Measurements from ENCODE around the gene SASH1.

Gene SASH1

DNA sequence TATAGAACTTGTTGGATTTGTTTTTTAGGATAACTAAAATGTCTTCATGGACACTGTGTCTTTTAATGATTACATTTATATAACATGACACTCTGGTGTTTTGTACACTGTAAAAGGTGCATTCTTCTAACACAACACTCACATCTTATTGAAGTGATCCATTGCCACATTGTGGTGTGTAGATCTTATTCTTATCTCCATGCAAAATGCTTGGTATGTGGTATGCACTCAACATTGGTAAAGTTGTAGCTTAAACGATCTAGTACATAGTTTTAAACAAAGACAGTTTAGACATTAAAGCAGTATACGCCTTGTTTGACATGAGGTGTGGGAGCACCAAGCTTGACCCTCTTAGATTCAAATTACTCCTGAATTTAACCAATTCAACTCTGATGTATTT, 84.7 kb downstream of the SASH1 start:
- H3K4me1 ChIP-seq (ENCODE audit: control insufficient read depth, insufficient read depth, low read length, poor library complexity, severe bottlenecking): no peaks in the 10 kb centered on the region
- H3K4me3 ChIP-seq (ENCODE audit: insufficient read depth, low read depth, low read length, poor library complexity, severe bottlenecking): no peak overlapping the region
- H3K27me3 ChIP-seq (replicated peaks; ENCODE audit: control insufficient read depth, insufficient read depth, low read length, poor library complexity, severe bottlenecking): no peaks in the 10 kb centered on the region
- no peak for DNase-seq
- H3K9me3 ChIP-seq (ENCODE audit: control insufficient read depth, low read length): no peaks in the 10 kb centered on the region
- H3K36me3 ChIP-seq (ENCODE audit: control insufficient read depth, insufficient read depth, low read length): no peaks in the 10 kb centered on the region
- no peak overlapping the region for H3K27ac ChIP-seq (ENCODE audit: insufficient read depth, low read length, poor library complexity, severe bottlenecking)

DNA sequence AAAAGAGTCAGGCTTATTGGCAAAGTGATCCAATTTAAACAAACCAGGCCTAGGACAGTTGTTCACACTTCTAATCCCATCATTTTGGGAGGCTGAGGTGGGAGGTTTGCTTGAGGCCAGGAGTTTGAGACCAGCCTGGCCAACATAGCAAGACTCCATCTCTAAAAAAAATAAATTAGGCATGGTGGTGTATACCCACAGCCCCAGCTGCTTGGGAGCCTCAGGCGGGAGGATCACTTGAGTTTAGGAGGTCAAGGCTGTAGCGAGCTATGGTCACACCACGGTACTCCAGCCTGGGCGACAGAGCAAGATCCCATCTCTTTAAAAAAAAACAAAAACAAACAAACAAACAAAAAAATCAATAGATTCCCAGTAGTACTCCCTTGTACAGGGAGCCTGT, 86.8 kb downstream of the SASH1 start:
- Histone ChIP-seq H3K27me3 (replicated peaks; ENCODE audit: control insufficient read depth, insufficient read depth, low read length, poor library complexity, severe bottlenecking) (no peaks in the 10 kb centered on the region), H3K27ac (ENCODE audit: insufficient read depth, low read length, poor library complexity, severe bottlenecking) (no peak overlapping the region), H3K4me3 (ENCODE audit: insufficient read depth, low read depth, low read length, poor library complexity, severe bottlenecking) (no peak overlapping the region), H3K9me3 (ENCODE audit: control insufficient read depth, low read length) (no peaks in the 10 kb centered on the region), H3K4me1 (ENCODE audit: control insufficient read depth, insufficient read depth, low read length, poor library complexity, severe bottlenecking) (no peaks in the 10 kb centered on the region), H3K36me3 (ENCODE audit: control insufficient read depth, insufficient read depth, low read length) (no peaks in the 10 kb centered on the region)
- no peak for DNase-seq

DNA sequence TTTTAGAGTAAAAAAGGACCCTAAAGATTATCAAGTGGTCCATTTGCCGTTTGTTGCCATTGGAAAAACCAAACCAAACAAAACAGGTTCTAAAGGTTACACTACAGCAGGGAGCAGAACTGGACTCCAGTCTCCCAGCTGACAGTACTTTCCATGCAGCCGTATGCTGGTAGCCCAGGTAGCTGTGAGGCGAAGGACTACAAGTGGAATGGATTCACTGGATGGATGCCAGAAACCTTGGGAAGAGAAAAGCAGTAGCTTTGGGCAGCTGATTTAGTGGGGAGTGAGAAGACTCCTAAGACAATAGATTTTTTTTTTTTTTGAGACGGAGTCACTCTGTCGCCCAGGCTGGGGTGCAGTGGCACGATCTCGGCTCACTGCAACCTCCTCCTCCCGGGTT, 88.3 kb downstream of the SASH1 start:
- no peaks in the 10 kb centered on the region for H3K9me3 ChIP-seq (ENCODE audit: control insufficient read depth, low read length)
- no peaks in the 10 kb centered on the region for H3K27me3 ChIP-seq (replicated peaks; ENCODE audit: control insufficient read depth, insufficient read depth, low read length, poor library complexity, severe bottlenecking)
- DNase-seq: no peak
- no peaks in the 10 kb centered on the region for H3K4me1 ChIP-seq (ENCODE audit: control insufficient read depth, insufficient read depth, low read length, poor library complexity, severe bottlenecking)
- no peak overlapping the region for H3K27ac ChIP-seq (ENCODE audit: insufficient read depth, low read length, poor library complexity, severe bottlenecking)
- H3K36me3 ChIP-seq (ENCODE audit: control insufficient read depth, insufficient read depth, low read length): no peaks in the 10 kb centered on the region
- H3K4me3 ChIP-seq (ENCODE audit: insufficient read depth, low read depth, low read length, poor library complexity, severe bottlenecking): no peak overlapping the region

DNA sequence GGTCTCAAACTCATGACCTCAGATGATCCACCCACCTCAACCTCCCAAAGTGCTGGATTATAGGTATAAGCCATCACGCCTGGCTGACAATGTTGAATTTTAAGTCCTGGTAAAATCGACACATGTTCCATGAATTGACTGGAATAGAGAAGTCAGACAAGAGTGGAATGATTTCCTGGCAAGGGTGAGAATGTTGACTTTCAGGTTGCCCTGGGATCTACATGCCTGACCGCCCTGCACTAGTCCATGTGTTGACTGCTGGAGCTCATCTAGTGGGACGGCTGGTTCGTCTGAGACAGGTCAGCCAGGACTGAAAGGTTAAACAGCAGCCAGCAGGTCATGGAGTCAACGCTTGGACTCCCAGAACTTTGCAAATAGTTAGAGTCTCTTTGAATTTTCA, 88.8 kb downstream of the SASH1 start:
- Histone ChIP-seq H3K27me3 (replicated peaks; ENCODE audit: control insufficient read depth, insufficient read depth, low read length, poor library complexity, severe bottlenecking) (no peaks in the 10 kb centered on the region), H3K4me1 (ENCODE audit: control insufficient read depth, insufficient read depth, low read length, poor library complexity, severe bottlenecking) (no peaks in the 10 kb centered on the region), H3K27ac (ENCODE audit: insufficient read depth, low read length, poor library complexity, severe bottlenecking) (no peak overlapping the region), H3K9me3 (ENCODE audit: control insufficient read depth, low read length) (no peaks in the 10 kb centered on the region), H3K4me3 (ENCODE audit: insufficient read depth, low read depth, low read length, poor library complexity, severe bottlenecking) (no peak overlapping the region), H3K36me3 (ENCODE audit: control insufficient read depth, insufficient read depth, low read length) (no peaks in the 10 kb centered on the region)
- no peak for DNase-seq

DNA sequence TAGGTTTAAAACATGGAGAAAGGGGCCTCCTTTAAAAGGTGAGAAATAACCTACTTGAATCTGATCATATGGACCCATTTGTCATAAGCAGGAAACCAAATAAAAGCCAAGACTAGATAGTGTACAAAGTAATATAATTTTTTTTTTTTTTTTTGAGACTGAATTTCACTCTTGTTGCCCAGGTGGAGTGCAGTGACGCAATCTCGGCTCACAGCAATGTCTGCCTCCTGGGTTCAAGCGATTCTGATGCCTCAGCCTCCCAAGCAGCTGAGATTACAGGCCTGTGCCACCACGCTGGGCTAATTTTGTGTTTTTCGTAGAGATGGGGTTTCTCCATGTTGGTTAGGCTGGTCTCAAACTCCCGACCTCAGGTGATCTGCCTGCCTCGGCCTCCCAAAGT, 89.2 kb downstream of the SASH1 start:
- Histone ChIP-seq H3K9me3 (ENCODE audit: control insufficient read depth, low read length) (no peaks in the 10 kb centered on the region), H3K27me3 (replicated peaks; ENCODE audit: control insufficient read depth, insufficient read depth, low read length, poor library complexity, severe bottlenecking) (no peaks in the 10 kb centered on the region), H3K36me3 (ENCODE audit: control insufficient read depth, insufficient read depth, low read length) (no peaks in the 10 kb centered on the region), H3K27ac (ENCODE audit: insufficient read depth, low read length, poor library complexity, severe bottlenecking) (no peak overlapping the region), H3K4me1 (ENCODE audit: control insufficient read depth, insufficient read depth, low read length, poor library complexity, severe bottlenecking) (no peaks in the 10 kb centered on the region), H3K4me3 (ENCODE audit: insufficient read depth, low read depth, low read length, poor library complexity, severe bottlenecking) (no peak overlapping the region)
- no peak for DNase-seq

DNA sequence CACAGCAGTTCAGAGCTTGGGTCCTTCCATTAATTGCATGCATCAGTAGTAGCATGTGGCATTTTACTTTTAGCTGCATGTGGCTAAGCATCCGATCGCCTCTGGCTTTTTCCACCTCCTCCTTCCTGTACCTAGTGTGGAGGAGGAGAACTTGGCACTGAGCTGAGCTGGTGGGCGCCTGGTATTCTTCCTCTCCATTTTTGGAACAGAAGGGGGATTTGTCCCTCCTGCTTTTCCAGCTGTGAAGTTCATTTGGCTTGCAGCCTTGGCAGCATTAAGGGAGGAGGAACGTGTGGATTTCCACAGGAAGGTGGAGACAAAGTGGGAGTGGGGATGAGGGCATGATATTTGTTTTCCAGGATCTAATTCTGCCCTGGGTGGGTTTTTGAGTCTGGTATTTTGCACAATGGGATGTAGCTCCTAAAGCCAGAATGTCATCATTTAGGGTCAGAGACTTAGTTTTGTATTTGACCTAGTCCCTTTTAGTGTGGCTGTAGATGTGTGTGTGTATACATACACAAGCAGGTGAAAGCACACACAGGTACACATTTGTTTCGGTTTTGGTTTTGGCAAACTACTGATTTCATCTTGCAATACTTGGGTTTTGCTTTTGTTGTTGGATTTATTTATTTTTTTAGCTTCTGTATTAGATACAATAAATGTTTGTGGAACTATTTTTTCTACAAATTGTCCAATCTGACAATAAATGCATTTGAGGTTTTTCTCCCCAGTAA, 90.0 kb downstream of the SASH1 start:
- DNase-seq: no peak
- Histone ChIP-seq H3K4me3 (ENCODE audit: insufficient read depth, low read depth, low read length, poor library complexity, severe bottlenecking) (no peak overlapping the region), H3K27ac (ENCODE audit: insufficient read depth, low read length, poor library complexity, severe bottlenecking) (no peak overlapping the region), H3K4me1 (ENCODE audit: control insufficient read depth, insufficient read depth, low read length, poor library complexity, severe bottlenecking) (no peaks in the 10 kb centered on the region), H3K36me3 (ENCODE audit: control insufficient read depth, insufficient read depth, low read length) (no peaks in the 10 kb centered on the region), H3K27me3 (replicated peaks; ENCODE audit: control insufficient read depth, insufficient read depth, low read length, poor library complexity, severe bottlenecking) (no peaks in the 10 kb centered on the region), H3K9me3 (ENCODE audit: control insufficient read depth, low read length) (no peaks in the 10 kb centered on the region)

DNA sequence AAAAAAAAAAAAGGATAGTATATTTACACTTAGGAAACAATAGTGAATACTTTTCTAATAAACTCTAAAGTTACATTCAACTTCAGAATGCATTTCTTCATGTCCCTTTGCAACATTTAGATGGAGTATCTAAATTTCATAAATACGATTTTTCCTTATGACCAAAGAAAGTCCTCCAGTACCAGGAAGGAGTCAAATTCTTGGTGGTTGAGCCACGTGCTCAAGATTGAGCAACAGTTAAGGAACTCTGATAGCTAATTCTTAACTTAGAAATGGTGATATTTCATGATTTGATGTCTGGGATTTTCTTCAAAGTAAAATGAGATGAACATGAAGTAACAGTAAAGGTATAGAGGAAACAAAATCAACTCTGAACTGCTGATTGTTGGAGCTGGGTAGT, 92.7 kb downstream of the SASH1 start:
- H3K27me3 ChIP-seq (replicated peaks; ENCODE audit: control insufficient read depth, insufficient read depth, low read length, poor library complexity, severe bottlenecking): no peaks in the 10 kb centered on the region
- DNase-seq: no peak
- H3K36me3 ChIP-seq (ENCODE audit: control insufficient read depth, insufficient read depth, low read length): no peaks in the 10 kb centered on the region
- H3K4me1 ChIP-seq (ENCODE audit: control insufficient read depth, insufficient read depth, low read length, poor library complexity, severe bottlenecking): no peaks in the 10 kb centered on the region
- H3K4me3 ChIP-seq (ENCODE audit: insufficient read depth, low read depth, low read length, poor library complexity, severe bottlenecking): no peak overlapping the region
- H3K27ac ChIP-seq (ENCODE audit: insufficient read depth, low read length, poor library complexity, severe bottlenecking): no peak overlapping the region
- no peaks in the 10 kb centered on the region for H3K9me3 ChIP-seq (ENCODE audit: control insufficient read depth, low read length)

DNA sequence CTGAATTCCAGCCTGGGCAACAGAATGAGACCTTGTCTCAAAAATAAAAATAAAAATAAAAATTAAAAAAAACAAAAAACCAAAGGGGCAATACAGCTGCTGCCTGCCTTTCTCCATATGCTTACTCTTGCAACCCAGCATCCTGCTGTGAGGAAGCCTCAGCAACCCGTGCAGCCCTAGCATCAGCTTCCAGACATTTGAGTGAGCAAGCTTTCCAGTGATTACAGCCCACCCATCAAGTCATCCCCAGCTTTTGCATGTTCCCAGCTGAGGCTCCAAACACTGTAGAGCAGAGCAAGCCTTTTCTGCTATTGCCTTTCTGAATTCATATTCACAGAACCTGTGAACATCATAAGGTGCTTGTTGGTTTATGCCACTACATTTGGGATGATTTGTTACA, 93.8 kb downstream of the SASH1 start:
- H3K4me3 ChIP-seq (ENCODE audit: insufficient read depth, low read depth, low read length, poor library complexity, severe bottlenecking): no peak overlapping the region
- H3K27me3 ChIP-seq (replicated peaks; ENCODE audit: control insufficient read depth, insufficient read depth, low read length, poor library complexity, severe bottlenecking): no peaks in the 10 kb centered on the region
- no peak for DNase-seq
- H3K4me1 ChIP-seq (ENCODE audit: control insufficient read depth, insufficient read depth, low read length, poor library complexity, severe bottlenecking): no peaks in the 10 kb centered on the region
- no peaks in the 10 kb centered on the region for H3K36me3 ChIP-seq (ENCODE audit: control insufficient read depth, insufficient read depth, low read length)
- no peak overlapping the region for H3K27ac ChIP-seq (ENCODE audit: insufficient read depth, low read length, poor library complexity, severe bottlenecking)
- H3K9me3 ChIP-seq (ENCODE audit: control insufficient read depth, low read length): no peaks in the 10 kb centered on the region

DNA sequence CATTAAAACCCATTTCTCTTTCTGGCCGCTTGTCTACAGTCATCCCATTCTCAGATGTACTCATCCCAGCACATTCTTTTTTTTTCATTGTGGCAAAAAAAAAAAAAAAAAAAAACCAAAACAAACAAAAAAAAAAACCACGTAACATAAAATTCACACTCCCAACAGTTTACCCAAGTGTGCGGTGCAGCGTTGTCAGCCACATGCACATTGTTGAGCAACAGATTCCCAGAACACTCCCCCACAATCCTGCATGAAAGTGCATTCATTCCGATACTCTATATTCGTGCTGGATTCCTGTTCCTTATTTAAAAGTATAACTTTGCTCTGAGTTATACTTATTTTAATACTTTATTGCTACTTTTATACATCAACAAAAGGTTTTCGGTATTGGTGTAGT, 96.0 kb downstream of the SASH1 start:
- Histone ChIP-seq H3K9me3 (ENCODE audit: control insufficient read depth, low read length) (no peaks in the 10 kb centered on the region), H3K27me3 (replicated peaks; ENCODE audit: control insufficient read depth, insufficient read depth, low read length, poor library complexity, severe bottlenecking) (no peaks in the 10 kb centered on the region), H3K27ac (ENCODE audit: insufficient read depth, low read length, poor library complexity, severe bottlenecking) (no peak overlapping the region), H3K4me3 (ENCODE audit: insufficient read depth, low read depth, low read length, poor library complexity, severe bottlenecking) (no peak overlapping the region), H3K36me3 (ENCODE audit: control insufficient read depth, insufficient read depth, low read length) (no peaks in the 10 kb centered on the region), H3K4me1 (ENCODE audit: control insufficient read depth, insufficient read depth, low read length, poor library complexity, severe bottlenecking) (no peaks in the 10 kb centered on the region)
- DNase-seq: no peak

DNA sequence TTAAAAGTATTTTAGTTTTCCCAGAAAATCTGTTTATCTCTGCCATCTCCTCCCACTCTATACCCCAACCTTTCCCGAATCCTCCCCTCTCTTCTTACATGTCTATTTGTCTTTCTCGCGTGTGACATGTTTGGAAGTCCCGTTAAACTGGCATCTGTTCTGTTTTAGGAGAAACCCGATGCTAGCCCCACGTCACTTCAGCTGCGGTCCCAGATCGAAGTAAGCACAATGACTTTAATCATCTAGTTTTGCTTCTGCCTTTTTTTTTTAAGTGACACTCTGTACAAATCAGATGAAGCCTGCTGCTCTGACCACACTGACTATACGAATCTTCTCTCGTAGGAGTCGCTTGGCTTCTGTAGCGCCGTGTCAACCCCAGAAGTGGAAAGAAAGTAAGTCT, 97.4 kb downstream of the SASH1 start:
- Histone ChIP-seq H3K27ac (ENCODE audit: insufficient read depth, low read length, poor library complexity, severe bottlenecking) (no peak overlapping the region), H3K36me3 (ENCODE audit: control insufficient read depth, insufficient read depth, low read length) (no peaks in the 10 kb centered on the region), H3K9me3 (ENCODE audit: control insufficient read depth, low read length) (no peaks in the 10 kb centered on the region), H3K4me3 (ENCODE audit: insufficient read depth, low read depth, low read length, poor library complexity, severe bottlenecking) (no peak overlapping the region), H3K27me3 (replicated peaks; ENCODE audit: control insufficient read depth, insufficient read depth, low read length, poor library complexity, severe bottlenecking) (no peaks in the 10 kb centered on the region), H3K4me1 (ENCODE audit: control insufficient read depth, insufficient read depth, low read length, poor library complexity, severe bottlenecking) (no peaks in the 10 kb centered on the region)
- no peak for DNase-seq
